ENCODE measurements around the gene GPHN.

Gene GPHN

GRCh38 chr14:66853311-66853710, 345.4 kb downstream of the GPHN start:
- no peak overlapping the region for H3K4me3 ChIP-seq (ENCODE audit: control insufficient read depth, low read depth, low read length)
- TF ChIP-seq CTCF (conservative IDR thresholded peaks at IDR 0.05; ENCODE audit: control insufficient read depth, insufficient read depth, low read depth, low read length) = no peak
- no peak for DNase-seq (ENCODE audit: low read depth)

- DNase-seq (ENCODE audit: low read depth) = no peak
- no peak overlapping the region for H3K4me3 ChIP-seq (ENCODE audit: control insufficient read depth, low read depth, low read length)
- TF ChIP-seq CTCF (conservative IDR thresholded peaks at IDR 0.05; ENCODE audit: control insufficient read depth, insufficient read depth, low read depth, low read length) = no peak
Measured at GRCh38 chr14:66857867-66858266, 349.9 kb downstream of the GPHN start.

GRCh38 chr14:66859063-66859671, 351.2 kb downstream of the GPHN start:
- no peak for DNase-seq (ENCODE audit: low read depth)
- H3K4me3 ChIP-seq (ENCODE audit: control insufficient read depth, low read depth, low read length) = no peak overlapping the region
- TF ChIP-seq CTCF (conservative IDR thresholded peaks at IDR 0.05; ENCODE audit: control insufficient read depth, insufficient read depth, low read depth, low read length) = no peak

- H3K4me3 ChIP-seq (ENCODE audit: control insufficient read depth, low read depth, low read length) = no peak overlapping the region
- TF ChIP-seq CTCF (conservative IDR thresholded peaks at IDR 0.05; ENCODE audit: control insufficient read depth, insufficient read depth, low read depth, low read length) = no peak
- DNase-seq (ENCODE audit: low read depth) = no peak
Measured at GRCh38 chr14:66881596-66881995, 373.6 kb downstream of the GPHN start.

GRCh38 chr14:66884149-66884548, 376.2 kb downstream of the GPHN start:
- no peak overlapping the region for H3K4me3 ChIP-seq (ENCODE audit: control insufficient read depth, low read depth, low read length)
- no peak for TF ChIP-seq CTCF (conservative IDR thresholded peaks at IDR 0.05; ENCODE audit: control insufficient read depth, insufficient read depth, low read depth, low read length)
- no peak for DNase-seq (ENCODE audit: low read depth)

GRCh38 chr14:66900719-66901118, 392.8 kb downstream of the GPHN start:
- TF ChIP-seq CTCF (conservative IDR thresholded peaks at IDR 0.05; ENCODE audit: control insufficient read depth, insufficient read depth, low read depth, low read length) = no peak
- H3K4me3 ChIP-seq (ENCODE audit: control insufficient read depth, low read depth, low read length) = no peak overlapping the region
- no peak for DNase-seq (ENCODE audit: low read depth)
